Omental fat pad (tissue), 4 donors: Measurements from ENCODE around the gene ADI1. TPM values are rescaled to one million over a fixed set of nuclear protein-coding genes. Genes with fewer than 3 reads are reported as not detected.
"Not testable (repeated sequence)": the region's sequence is repeated elsewhere in the genome, so short reads cannot be mapped to it uniquely, and the experiment has no call there.

Experiments used
- ATAC-seq: fragments of 150-250 bp; one replicate; pipeline ENCODE4 v1.9.1; 2016; ENCODE audit warnings: mild to moderate bottlenecking, moderate library complexity; ENCODE audit not compliant: low FRiP score
- DNase-seq: peaks from one replicate; pipeline ENCODE4 v3.0.0-alpha.2; 2019; ENCODE audit warnings: low spot score
- CTCF ChIP-seq, 3 donors: fragments of 450-650 bp; IDR thresholded peaks; one replicate each; pipeline ENCODE4 v1.5.1; 2016 to 2017; ENCODE audit warnings: antibody characterized with exemption in 3 of 3, mild to moderate bottlenecking in 3 of 3, moderate library complexity in 2 of 3
- total RNA-seq, 4 donors: library from RNA; depleted of rRNA; stranded (reverse); fragments of >200 nt; gene quantifications; one replicate each; pipeline ENCODE4 v1.1.0, GENCODE V29; 2016

The ADI1 gene
- total RNA-seq, 4 donors from 2014 or later: 54.6 to 117 (median 71.3) TPM

DNA sequence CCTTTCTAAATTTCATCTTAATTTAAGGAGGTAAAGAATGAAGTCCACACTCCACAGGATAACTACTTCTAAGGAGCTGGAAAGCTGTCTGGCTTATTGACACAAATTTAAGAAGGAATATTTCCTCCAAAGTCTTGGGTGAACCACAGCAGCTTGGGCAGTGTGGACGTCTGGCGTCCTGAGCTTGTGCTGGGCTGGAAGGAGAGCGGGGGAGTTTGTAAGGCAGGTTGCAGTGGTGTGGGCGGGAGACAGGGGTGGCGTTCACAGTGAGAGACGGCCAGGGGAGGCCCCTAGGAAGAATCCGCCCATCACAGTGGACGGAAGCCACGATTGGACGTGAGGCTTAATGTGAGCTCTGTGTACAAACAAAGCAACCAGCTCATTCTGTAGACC is 25.7 kb downstream of the ADI1 start:
- TF ChIP-seq CTCF (IDR thresholded peaks at IDR 0.05): no peak
- peak; percentile 76 for ATAC-seq
- DNase-seq: peak; percentile 36

DNA sequence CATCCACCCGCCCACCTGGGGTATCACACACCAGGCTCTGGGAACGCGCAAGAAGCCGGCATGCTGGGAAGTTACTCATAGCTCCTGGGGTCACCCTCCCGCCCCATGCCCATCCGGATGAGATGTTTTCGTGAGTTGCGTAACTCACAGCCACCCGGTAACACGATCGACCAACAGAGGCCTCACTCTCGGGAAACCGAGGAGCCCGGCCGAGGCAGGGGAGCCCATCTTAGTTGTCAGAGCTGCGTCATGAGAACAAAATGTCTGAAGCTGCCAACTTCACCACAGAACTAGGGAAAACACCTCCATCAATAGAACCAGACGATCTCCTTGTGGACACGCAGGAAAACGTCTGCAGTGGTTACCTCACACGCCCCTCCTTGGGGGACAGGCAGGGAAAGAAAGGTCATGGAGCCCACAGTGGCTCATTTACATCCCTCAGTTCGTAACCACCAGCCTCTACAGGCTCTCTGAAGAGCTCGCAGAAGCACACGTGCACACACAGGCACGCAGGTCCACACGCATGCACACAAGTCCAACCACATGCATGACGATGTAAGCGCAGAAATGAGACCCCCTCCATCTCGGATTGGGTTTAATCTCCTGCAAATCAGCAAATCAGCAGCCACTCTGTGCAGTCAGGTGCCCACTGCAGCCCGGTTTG is 26.2 kb downstream of the ADI1 start:
- TF ChIP-seq CTCF (IDR thresholded peaks at IDR 0.05): no peak
- DNase-seq (peak; percentile 50), ATAC-seq (peak; percentile 88)

- not testable (repeated sequence) for ATAC-seq
These were observed 26.9 kb downstream of the ADI1 start for GRCh38 chr2:3492475-3492787.

DNA sequence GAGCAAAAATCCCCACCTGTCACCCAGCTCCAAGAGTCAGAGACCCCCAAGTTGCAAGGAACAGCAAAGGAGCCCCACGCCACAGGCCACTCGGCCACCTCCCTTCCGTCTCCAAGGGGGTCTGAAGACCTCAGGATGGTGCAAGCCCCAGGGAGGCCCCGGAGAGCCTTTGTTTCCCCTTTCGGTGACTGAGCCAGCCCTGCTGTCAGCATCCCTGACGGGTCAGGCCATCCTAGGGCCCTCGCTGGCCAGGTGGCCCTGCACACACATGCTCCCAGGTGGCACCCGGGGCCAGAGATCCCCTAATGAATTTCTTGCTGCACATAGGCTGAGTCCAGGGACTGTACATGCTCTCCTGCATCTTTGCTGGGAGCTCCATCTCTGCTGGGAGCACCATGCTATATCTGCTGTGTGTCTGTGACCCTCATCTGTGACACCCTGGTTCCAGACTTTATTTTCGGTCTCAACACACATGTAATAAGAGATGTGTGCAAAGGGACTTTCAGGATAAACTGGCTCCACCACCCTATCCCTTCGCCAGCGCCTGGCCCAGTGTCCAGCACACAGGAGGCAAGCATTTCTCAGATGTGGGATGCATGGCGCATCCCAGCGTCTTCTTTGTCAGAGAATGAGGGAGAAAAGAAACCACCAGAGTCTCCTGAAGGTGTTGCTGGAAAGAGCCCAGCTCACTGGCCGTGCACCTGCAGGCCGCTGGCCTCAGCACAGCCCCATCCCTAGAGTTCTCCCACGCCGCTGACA is 27.4 kb downstream of the ADI1 start:
- ATAC-seq: no peak
- DNase-seq: no peak
- no peak for TF ChIP-seq CTCF (IDR thresholded peaks at IDR 0.05)

More at GRCh38 chr2:3492475-3492787, 26.9 kb downstream of the ADI1 start:
- not testable (repeated sequence) for DNase-seq

DNA sequence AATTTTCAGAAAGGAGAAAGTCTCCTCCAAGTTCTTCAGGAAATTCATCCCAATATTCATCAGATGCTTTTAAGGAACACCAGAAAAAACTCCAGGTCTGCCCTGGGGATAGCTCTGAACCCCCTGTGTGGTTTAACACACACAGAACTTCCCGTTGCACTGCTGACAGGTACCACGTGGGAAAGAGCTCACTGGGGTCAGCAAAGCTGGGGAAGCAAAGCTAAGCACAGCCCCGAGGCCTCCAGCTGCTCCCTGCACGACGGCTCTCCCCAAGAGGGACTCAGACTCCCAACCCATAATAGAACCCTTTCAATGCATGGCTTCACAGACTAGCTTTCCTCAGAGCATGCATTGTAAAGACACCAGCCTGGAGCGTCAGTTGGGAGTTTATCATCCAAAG is 28.0 kb downstream of the ADI1 start:
- DNase-seq (no peak), ATAC-seq (no peak)
- no peak for TF ChIP-seq CTCF (IDR thresholded peaks at IDR 0.05)

DNA sequence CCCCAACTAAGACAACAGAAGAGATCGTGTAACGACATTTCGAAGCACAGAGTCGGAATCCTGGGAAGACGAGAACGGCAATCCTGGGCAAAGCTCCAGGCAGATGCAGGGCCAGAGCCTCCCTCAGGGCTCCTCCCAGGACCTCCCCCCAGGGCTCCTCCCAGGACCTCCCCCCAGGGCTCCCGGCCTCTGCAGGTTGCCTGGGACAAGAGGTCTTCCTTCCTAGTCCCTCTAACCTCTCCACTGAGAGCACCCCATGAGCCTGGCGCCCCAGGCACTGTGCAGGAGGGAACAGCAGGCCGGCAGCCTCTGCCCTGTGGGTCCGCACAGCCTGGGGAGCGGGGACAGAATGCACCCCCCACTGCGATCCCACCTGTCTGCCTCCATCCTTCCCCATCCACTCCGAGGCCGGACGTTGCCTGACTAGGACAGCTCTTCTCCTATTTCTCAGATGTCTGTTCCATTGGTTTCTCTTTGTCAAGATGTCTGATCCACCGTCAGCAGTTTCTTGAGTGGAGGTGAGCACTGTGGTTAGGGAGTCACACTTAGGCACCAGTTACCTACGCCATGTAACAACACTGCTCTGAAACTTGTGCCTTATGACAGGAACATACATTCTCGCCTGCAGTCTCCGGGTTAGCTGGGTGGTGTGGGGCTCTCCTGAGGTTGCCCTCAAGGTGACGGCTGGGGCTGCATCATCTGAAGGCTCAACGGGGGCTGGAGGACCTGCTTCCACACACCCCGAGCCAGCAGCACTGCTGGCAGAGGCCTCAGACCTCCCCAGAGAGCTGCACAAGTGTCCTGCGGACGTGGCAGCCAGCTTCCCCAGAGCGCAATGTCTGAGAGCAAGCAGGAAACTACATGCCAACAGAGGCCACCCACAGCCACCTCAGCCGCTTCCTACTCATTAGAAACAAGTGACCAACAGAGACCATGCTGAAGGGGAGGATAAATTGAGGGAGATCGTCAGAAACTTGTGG is 28.9 kb downstream of the ADI1 start:
- ATAC-seq (no peak), DNase-seq (no peak)
- TF ChIP-seq CTCF (IDR thresholded peaks at IDR 0.05): no peak

DNA sequence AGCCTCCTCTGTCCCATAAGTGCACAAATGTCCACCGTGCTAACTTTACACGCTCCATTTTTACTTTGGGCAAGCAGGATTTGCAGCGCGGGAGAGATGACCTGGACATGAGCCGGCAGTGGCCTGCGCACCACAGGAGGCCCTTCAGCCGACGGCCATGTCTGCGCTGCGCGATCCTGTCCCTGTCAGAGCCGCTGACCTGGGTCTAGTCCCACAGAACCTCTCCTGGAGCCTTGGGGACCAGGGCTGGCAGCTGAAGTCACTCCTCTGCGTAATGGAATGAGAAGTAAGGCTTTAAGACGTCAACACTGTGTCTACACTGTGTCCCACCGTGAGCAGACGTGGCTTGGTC is 29.6 kb downstream of the ADI1 start:
- TF ChIP-seq CTCF (IDR thresholded peaks at IDR 0.05): no peak
- no peak for ATAC-seq
- DNase-seq: no peak
